Mucosa of descending colon (tissue), 3 donors: ENCODE data around the gene KIRREL3. TPM values are rescaled to one million over a fixed set of nuclear protein-coding genes. Genes with fewer than 3 reads are reported as not detected.

ENCODE experiments used
- ATAC-seq: fragments of 200-7000 bp; cut with Tn5 transposase; one replicate; pipeline ENCODE4 v1.9.1; 2020; ENCODE audit warnings: mild to moderate bottlenecking, moderate library complexity
- DNase-seq, 3 donors: peaks; one replicate each; pipeline ENCODE4 v3.0.0-alpha.2; 2020
- H3K36me3 ChIP-seq: fragments of 200-600 bp; one replicate; pipeline ENCODE4 v1.8.0; 2021; ENCODE audit warnings: low read depth, mild to moderate bottlenecking
- H3K4me1 ChIP-seq: fragments of 200-600 bp; one replicate; pipeline ENCODE4 v1.8.0; 2021; ENCODE audit warnings: low read depth, mild to moderate bottlenecking
- H3K4me3 ChIP-seq: fragments of 200-600 bp; one replicate; pipeline ENCODE4 v1.8.0; 2021; ENCODE audit warnings: mild to moderate bottlenecking
- H3K9me3 ChIP-seq: fragments of 200-600 bp; one replicate; pipeline ENCODE4 v1.8.0; 2021; ENCODE audit warnings: mild to moderate bottlenecking
- intact Hi-C, 2 donors: fragments of 100-400 bp; cut with DNase I in 1 of 2; cut with micrococcal nuclease in 1 of 2; formaldehyde crosslinking; loops; one replicate each; pipeline versions ENCODE4 v1.11.0 to v1.11.1; 2022; cut with DNase I, micrococcal nuclease
- total RNA-seq, 3 donors: library from RNA; stranded (reverse); fragmentation: NEBNext Ultra II Directional in 2 of 3; extraction: Animal tissue kit (Norgen Biotek cat#: 25700) in 2 of 3; gene quantifications; one replicate each; pipeline versions ENCODE4 v1.2.1 to v1.2.4, GENCODE V29; 2021 to 2023
- TF ChIP-seq, protein P1 (sequence below): fragments of 200-600 bp; IDR thresholded peaks from one replicate; pipeline ENCODE4 v1.8.0; 2022; ENCODE audit warnings: antibody characterized with exemption, mild to moderate bottlenecking
- donor health status: DM: no; HTN: no; CAD: no; lungs with moderate emphysema.
- donor health status: DM: no; HTN: no; CAD: no.
- donor health status: DM: no; HTN: yes; CAD: no.

The KIRREL3 gene
- total RNA-seq, 3 donors from 2014 or later, result 0.23 to 2.4 (median 0.70) TPM

DNA sequence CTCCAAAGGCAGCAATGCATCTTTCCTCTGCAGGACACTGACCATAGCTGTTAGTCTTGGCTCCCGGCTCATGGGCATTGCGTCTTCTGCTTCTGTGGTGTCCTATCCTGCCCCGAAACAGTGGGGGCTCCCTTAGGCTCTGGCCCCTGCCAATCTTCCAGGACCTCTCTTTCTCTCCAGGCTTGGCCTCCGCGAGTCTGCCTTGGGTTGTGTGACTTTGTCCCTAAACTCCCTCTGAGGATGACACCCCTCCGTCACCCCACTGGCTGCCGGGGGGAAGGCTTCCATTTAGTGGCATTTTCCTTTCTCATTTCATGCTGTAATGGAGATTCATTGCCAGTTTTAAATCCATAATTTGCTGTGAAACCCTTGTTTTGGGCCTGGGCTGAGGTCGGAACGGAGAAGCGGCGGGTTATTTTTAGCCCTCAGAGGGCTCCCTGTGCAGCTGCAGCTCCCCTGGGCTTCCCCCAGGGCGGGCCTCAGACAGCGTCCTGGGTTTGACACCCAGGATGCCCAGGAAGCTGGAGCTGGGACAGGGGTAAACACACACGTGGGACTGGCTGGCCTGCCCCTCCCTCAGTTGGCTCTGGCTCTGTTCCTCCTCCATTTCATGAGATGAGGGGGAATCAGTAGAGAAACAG lies 489.0 kb downstream of the KIRREL3 start:
- H3K4me3 ChIP-seq, result no peak overlapping the region
- intact Hi-C loops, result no loop called here
- H3K9me3 ChIP-seq, result no peaks in the 10 kb centered on the region
- ATAC-seq (no peak), DNase-seq (no peak)
- TF ChIP-seq, protein P1, sequence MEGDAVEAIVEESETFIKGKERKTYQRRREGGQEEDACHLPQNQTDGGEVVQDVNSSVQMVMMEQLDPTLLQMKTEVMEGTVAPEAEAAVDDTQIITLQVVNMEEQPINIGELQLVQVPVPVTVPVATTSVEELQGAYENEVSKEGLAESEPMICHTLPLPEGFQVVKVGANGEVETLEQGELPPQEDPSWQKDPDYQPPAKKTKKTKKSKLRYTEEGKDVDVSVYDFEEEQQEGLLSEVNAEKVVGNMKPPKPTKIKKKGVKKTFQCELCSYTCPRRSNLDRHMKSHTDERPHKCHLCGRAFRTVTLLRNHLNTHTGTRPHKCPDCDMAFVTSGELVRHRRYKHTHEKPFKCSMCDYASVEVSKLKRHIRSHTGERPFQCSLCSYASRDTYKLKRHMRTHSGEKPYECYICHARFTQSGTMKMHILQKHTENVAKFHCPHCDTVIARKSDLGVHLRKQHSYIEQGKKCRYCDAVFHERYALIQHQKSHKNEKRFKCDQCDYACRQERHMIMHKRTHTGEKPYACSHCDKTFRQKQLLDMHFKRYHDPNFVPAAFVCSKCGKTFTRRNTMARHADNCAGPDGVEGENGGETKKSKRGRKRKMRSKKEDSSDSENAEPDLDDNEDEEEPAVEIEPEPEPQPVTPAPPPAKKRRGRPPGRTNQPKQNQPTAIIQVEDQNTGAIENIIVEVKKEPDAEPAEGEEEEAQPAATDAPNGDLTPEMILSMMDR, result no peak
- H3K4me1 ChIP-seq, result no peaks in the 10 kb centered on the region
- H3K36me3 ChIP-seq, result no peaks in the 10 kb centered on the region

DNA sequence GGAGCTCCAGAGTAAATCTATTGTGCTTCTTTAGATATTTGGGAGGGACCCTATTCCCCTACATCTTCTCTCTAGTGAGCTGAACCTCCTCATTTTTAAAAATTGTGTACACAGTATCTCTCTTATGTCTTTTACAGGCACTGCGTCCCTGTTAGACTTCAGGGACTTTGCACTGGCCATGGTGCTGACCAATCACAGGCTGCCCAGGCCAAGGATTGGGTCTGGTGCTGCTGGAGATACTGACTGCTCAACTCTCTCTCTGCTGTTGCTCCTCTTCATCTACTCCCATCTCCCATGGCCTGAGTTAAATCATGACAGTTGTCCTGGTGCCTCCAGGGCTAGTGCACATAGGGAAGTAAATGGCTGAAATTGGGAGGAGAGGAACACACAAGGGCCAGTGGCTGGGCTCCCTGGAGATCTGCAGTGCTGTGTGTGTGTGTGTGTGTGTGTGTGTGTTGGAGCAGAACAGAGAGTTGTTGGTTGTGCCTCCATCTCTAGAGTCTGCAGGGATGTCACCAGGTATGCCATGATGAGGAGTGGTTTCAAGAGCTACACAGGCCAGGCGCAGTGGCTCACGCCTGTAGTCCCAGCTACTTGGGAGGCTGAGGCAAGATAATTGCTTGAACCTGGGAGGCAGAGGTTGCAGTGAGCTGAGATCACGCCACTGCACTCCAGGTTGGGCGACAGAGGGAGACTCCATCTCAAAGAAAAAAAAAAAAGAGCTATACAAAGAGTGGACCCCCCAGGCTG lies 489.8 kb downstream of the KIRREL3 start:
- no peak overlapping the region for H3K4me3 ChIP-seq
- ATAC-seq (no peak), DNase-seq (no peak)
- H3K36me3 ChIP-seq, result no peaks in the 10 kb centered on the region
- no peaks in the 10 kb centered on the region for H3K9me3 ChIP-seq
- no peaks in the 10 kb centered on the region for H3K4me1 ChIP-seq
- TF ChIP-seq, protein P1, result no peak
- intact Hi-C loops, result no loop called here

DNA sequence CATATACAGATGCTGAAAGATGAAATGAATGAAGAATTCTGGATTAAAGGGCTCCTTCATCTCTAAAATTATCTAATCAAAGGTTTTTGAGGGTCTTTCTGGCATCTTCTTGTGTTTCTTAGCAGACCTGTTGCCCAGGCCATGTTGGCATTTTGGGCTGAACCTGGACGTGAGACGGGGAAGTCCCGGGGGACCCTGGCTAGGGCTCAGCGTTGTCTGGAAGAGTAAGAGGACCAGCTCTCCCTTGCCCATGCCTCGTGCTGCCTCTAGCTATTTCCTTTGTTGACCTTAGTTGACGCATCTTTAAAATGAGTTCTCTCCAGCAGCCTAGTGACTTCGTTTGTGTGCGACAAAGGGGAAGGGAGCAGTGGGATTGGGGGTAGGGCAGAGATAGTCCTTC lies 492.9 kb downstream of the KIRREL3 start:
- intact Hi-C loops, result no loop called here
- Histone ChIP-seq H3K36me3 (no peaks in the 10 kb centered on the region), H3K9me3 (no peaks in the 10 kb centered on the region), H3K4me3 (no peak overlapping the region), H3K4me1 (no peaks in the 10 kb centered on the region)
- TF ChIP-seq, protein P1, result no peak
- no peak for DNase-seq
- no peak for ATAC-seq

DNA sequence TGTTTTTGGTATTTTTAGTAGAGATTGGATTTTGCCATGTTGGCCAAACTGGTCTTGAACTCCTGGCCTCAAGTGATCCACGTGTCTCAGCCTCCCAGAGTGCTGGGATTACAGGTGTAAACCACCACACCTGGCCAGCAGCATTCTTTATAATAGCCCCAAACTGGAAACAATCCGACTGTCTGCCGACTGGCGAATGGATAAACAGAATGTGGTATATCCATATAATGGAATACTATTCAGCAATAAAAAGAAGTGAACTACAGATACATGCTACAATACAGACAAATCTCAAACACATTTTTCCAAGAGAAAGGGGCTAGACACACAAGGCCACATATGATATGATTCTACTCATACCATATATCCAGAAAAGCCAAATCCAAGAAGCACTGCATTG lies 493.8 kb downstream of the KIRREL3 start:
- Histone ChIP-seq H3K36me3 (no peaks in the 10 kb centered on the region), H3K9me3 (no peaks in the 10 kb centered on the region), H3K4me1 (no peaks in the 10 kb centered on the region), H3K4me3 (no peak overlapping the region)
- DNase-seq (no peak), ATAC-seq (no peak)
- intact Hi-C loops, result no loop called here
- TF ChIP-seq, protein P1, result no peak

DNA sequence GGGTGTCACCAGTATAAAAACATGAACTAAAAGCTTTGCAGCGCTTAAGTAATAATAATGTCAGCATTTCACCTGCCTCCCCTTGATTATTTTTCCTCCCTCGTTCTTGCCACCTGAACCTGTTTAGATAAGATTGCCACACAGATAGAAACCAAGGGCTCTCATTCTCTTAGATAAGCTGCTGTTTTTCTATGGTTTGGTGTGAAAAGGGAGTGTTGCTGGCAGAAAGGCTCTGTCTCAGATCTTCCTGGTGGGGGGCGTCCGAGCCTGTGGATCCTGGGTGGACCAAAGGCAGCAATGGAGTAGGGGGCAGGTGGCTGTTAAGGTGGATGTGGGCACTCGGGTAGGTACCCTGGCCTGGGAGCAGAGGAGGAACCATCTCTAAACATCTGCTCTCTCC lies 497.6 kb downstream of the KIRREL3 start:
- no peaks in the 10 kb centered on the region for H3K9me3 ChIP-seq
- H3K4me3 ChIP-seq, result no peak overlapping the region
- TF ChIP-seq, protein P1, result no peak
- no peaks in the 10 kb centered on the region for H3K36me3 ChIP-seq
- H3K4me1 ChIP-seq, result no peaks in the 10 kb centered on the region
- DNase-seq, result no peak
- ATAC-seq, result no peak
- intact Hi-C loops, result no loop called here
